ENCODE results near the gene KCNN2.
"Not testable (repeated sequence)": the region's sequence is repeated elsewhere in the genome, so short reads cannot be mapped to it uniquely, and the experiment has no call there.

KCNN2 gene

DNA sequence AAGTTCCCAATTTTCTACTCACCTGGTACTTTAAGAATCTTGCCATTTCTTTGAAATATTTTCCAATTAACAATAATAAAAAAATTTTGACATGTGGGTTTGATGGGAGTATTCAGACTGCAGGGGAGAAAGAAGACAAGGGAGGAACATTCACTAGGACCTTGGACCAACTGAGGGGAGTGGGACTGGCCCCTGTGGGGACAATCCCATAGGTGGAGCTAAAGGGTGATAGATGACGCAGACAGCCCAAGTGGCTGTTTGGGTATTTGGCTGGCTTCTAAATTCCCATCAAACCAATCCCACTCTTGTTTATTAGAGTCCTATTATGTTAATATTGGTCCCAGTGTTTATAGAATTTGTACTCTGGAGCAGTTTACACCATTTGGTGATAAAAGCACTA is 65.3 kb downstream of the KCNN2 start:
- no peak for DNase-seq

DNA sequence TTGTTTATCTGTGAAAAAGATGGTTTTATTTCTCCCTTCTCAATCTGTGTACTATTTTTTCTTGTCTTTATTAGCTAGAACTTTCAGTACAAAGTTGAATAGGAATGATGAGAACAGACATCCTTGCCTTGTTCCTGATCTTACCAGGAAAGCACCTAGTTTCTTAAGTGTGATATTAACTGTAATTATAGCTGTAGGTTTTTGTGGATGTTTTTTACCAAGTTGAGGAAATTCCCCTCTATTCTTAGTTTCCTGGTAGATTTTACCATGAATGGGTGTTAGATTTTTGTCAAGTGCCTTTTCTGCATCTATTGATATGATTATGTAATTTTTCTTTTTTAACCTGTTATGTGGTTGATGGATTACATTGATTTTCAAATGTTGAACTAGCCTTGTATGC is 68.7 kb downstream of the KCNN2 start:
- DNase-seq, result no peak

DNA sequence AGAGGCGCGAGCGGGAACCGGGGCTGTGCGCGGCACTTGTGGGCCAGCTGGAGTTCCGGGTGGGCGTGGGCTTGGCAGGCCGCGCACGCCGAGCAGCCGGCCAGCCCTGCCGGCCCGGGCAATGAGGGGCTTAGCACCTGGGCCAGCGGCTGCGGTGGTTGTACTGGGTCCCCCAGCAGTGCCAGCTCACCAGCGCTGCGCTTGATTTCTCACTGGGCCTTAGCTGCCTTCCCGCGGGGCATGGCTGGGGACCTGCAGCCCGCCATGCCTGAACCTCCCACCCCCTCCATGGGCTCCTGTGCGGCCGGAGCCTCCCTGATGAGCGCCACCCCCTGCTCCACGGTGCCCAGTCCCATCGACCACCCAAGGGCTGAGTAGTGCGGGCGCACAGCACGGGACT is 70.8 kb downstream of the KCNN2 start:
- DNase-seq, result not testable (repeated sequence)

DNA sequence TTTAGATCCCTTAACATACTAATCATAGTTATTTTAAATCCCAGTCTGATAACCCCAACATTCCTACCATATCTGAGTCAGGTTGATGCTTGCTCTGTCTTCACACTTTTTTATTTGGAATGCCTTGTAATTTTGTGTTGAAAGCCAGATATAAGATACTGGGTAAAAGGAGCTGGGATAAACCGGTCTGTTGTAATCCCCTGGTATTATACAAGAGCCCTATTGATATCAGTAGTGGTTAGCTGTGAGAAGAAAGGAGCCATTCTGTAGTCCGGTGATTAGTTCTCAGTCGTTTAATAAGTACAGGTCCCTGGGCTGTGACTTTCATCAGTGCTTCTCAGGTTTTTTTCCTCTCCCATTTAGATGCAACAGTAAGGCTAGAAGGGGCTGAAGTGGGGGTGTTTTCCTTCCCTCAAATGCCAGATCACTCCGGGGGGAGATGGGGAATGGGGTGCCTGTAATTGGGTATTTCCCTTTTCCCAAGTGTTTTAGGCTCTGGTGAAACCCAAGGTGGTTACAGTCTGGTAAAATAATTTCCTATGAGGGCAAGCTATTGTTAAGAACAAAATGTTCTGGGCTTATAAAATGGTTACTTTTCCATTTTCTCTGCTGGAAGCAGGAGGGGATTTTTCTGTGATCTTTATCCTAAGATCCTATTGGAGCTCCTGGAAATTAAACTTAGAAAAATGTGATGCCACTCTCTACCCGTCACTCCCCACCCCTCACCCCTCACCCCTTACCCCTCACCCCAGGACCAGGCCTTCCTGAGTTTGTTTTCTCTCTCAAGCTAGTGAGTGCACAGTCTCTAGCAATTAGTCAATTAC is 72.7 kb downstream of the KCNN2 start:
- DNase-seq, result no peak

DNA sequence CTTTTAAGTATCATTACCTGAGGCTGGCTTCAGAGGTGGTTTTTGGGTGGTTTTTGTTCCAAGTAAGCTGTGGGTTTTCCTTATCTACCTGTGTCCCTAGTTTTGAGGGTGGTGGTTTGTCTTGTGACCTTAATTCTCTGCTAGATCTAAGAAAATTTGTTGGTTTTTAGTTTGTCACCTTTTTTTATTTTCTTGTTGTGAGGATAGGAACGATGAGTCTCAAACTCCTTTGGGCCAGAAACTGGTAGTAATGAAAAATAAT is 73.3 kb downstream of the KCNN2 start:
- no peak for DNase-seq

DNA sequence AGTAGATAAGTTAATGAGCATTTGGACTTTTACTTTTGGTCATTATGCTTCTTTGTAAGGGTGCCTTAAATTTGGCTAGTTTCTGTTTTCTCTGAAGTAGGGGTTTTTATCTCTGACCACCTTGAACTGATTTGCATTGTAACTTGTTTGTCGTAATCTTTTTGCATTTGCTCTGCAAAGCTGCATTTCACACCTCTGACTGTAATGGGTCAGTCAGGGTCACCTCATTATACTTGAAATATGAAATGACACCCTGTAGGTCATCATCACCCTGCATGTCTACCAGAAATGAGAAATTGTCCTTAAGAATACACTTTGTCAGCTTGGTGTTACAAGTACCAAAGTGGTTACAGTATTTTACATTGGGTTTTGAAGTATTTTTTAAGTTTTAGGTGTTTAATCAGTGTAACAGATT is 74.0 kb downstream of the KCNN2 start:
- DNase-seq, result no peak

DNA sequence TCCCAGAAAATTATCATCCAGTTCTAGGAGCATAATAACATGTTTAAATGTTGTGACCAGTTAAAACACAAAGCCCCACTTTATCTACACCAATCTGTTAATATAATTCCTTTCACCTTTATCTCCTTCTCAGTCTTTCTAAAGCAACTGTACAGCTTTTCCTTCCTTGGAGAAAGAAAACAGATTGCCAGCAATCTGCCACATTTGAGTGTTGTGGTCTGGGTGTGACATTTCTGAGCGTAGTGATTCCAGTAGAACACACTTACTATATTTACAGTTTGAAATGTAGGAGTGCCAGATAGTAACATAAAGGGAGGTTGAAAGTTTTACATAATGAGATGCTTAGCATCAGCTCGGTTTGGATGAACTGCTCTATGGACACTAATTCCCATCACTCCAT is 76.1 kb downstream of the KCNN2 start:
- no peak for DNase-seq

DNA sequence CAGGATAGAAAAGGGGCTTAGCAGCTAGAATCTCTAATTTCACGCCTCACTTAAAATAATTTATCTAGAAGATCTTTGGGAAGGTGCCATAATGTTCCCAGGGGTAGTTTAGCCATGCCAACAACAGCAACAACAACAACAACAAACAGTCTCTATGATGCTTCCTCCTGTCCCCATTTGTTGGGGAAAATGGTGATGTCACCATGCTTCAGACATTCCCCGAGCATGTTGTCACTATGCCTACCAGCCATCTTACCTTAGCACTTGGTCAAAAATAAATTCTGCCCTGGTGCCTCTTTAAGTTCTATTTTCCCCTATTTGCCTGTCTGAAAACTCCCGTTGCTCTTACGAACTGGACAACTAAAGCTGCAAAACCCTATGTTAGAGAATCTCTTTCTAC is 76.6 kb downstream of the KCNN2 start:
- DNase-seq, result no peak

DNA sequence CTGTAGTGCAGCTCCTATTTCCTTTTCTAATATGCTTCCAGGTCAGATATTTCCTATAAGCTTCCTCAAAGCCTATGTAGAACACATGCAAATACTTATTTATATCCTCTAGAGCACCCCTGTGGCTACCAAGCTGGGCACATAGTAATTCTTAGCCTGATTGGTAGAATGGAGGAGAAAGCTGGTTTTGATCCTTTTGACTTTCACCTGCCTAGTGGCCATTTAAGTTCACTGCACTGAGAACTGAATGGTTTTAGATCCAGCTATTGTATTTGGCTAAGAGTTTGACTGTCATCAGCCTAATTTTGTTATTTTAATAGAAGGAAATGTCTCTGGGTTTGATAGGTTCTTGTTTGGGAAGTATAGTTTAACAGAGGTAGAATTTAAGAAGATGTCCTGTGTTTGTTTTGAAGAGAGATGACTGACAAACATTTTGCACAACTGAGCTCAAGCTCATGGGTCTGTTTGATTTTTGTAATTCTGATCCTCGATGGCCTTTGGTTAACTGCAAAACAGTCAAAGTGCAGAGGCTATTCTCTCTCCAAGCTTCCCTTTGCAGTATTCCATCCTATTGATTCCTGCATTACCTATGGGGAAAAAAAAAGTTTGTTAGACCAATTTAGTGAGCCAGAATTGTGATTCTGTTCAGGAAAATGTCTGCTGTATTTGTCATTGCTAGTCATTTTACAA is 85.4 kb downstream of the KCNN2 start:
- DNase-seq, result no peak

DNA sequence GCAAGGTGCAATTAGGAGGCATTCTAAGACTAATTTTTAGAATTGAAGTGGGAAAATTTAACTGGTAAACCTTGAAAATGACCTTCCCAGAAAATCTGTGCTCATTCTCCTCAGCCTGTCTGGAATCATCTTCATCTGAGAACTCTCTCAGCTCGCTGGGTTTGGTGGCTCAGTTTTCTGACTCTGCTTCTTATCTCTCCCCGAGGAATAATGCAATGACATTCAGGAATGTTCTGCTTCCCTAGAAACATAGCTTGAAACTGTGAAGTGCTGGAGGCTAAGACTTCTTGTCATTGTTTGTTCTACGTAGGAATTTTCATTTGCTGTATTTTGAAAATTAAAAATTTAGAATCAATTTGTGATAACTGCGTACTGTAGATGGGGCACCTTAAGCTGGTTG is 86.6 kb downstream of the KCNN2 start:
- DNase-seq, result no peak

DNA sequence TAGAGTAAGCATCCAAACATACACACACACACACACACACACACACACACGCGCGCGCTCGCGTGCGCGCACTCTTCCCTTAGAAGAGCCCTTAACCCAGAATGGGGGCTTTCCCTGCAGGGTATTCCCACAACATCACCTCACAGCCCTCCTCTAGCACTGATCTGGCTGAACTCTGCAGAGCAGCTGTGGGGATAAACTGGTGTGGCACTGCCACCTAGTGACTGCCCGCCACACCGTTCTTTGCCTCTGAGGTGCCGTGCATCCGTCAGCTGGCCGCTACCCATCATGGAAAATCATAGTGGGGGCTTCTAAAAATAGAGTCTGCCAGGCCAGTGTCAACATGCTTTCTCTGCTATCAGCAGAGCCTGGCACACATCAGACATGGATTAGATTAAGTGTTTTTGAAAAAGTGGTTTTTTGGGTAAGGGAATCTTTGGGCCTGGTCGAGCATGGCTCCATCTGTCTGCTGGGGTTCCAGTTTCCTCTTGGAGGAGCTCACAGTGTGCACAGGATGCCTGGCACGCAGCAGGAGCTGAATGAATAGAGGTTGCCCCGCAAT is 88.1 kb downstream of the KCNN2 start:
- no peak for DNase-seq

DNA sequence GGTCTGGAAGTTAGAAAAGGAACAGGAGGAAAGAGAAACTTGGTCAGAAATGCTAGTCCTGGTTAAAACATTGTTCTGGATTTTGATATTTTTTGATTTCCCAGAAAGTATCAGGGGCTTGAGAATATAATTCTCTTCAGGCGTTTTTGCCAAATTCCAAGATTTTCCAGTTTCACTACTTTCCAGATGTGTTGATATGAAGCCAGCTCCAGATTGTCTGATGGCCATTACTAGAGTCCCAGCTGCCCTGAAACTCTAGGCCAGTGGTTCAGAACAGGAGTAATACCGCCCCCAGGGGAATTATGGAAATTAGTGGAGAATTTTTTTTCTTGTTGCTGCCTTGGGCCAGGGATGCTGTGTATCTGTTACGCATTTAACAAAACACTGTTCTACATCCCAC is 88.6 kb downstream of the KCNN2 start:
- no peak for DNase-seq

DNA sequence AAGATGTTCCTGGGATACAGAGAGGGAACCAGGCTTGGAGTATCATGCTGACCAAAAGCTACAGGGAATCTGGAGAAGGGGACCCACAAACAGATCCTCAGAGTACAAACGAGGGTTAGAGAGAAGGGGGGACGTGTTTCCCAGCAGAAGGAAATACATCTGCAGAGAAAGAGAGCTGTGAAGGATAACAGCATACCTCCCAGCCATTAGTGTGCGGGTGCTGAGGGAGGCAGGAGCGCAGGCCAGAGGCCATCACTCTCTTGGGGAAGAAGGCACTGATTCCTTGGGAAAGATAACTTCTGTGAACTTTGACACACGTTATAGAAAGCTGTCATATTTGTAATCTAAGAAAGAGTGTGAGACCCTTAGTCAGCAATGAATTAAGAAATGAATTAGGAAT is 96.9 kb downstream of the KCNN2 start:
- DNase-seq, result no peak

DNA sequence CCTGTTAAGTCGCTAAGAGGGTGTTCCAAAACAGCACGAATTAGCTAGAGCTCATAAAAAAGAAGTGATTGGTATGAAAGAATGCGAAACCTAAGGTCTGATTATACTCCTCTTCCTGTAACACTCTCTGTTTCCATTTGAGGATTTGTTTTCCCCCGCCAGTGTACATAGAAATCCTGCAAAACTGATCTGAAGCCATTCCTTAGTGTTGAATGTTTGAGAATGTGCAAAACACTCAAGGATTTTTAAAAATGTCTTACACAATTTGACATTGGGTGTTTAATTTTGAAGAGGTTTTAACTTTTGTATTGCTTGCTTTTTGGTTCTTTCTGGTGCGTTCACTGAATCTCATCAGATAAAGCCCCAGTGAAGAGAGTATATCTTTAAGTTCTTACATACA is 105.3 kb downstream of the KCNN2 start:
- no peak for DNase-seq

DNA sequence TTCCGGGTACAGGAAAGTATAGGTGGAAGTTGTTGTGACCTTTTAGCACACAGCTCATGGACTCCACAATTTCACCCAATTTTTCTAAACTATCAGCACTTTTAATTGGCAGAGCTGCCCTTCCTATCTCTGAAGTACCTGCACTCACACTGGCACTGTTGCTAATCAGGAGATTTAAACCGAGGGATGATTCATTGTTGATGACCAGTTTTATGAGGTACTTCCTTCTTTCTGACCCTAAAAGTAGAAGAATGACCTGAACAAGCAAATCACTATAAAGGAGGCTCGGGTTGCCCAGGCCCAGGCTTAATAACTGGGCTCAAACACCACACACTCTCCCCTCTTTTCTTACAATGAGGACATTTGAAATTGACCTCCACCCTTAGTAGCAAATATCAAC is 105.9 kb downstream of the KCNN2 start:
- no peak for DNase-seq

DNA sequence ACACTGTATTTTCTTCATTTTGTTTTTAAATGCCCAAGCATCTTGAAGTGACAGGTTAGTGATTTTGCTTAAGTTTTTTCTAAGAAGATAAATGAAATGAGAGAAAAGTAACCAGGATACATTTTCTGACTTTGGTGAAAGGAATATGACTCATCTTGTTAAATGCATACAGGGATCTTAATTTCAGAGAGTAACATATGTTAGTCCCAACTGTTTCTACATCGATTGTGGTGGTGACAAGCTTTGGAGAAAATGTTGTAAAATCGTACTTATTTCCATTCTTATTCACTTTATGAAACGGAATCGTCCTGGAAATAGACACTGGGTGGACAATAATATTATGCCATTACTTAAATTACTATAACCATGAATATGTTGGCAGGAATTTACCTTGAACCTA is 107.5 kb downstream of the KCNN2 start:
- no peak for DNase-seq

DNA sequence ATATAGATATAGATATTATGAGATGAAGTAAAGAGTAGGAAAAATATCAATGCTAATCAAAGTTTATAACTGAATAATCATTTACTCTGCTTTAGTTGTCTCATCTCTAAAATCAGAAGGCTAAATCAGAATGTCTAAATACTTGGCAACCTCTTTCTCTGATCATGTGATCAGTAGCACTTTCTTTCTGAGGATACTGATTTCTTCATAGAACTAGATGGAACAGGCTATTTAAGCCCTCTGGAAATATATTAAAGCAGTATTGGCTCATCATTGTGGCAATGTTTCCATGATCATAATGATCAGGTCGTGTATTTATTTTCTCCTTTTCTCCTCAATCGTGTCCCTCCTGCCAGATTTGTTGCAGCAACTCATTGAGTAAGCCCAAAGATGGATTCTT is 109.7 kb downstream of the KCNN2 start:
- no peak for DNase-seq

DNA sequence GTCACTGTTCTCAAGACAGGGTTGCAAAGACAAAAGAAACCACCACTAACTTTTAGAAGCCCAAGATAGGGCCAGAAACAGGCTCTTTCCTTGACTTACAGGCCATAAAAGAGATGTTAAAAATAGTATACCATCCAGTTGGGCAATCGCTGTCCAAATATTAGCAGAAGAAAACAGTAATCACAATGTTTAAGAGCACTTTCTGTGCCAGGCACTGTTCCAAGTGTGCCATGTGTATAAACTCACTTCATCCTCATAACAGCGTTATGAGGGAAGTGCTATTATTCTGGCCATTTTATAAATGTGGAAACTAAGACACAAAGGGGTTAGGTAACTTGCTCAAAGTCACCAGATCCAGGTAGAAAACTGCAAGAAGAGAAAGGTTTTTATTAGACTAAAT is 111.7 kb downstream of the KCNN2 start:
- DNase-seq, result no peak

DNA sequence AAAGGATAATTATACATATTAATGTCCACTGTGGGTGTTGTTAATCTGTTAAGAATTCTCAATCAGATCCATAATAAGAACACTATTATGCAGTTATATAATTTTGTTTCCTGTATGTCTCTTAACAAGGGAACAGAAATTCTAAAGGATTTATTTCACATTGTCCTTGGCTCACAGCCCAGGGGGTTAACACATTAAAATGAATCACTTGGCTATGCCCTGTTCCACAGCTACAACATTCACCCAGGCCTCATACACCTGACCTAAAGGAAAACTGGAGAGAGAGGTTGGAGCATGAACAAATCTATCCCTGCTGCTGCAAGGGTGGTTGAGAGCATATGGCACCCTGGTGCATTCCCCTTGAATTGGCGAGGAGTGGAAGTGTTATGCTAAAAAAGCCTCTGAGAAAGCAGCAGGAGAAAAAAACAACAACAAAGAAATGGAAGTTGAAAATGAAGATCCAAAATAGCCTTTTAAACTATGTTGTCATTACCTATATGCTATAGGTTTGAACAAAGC is 116.0 kb downstream of the KCNN2 start:
- DNase-seq, result no peak

DNA sequence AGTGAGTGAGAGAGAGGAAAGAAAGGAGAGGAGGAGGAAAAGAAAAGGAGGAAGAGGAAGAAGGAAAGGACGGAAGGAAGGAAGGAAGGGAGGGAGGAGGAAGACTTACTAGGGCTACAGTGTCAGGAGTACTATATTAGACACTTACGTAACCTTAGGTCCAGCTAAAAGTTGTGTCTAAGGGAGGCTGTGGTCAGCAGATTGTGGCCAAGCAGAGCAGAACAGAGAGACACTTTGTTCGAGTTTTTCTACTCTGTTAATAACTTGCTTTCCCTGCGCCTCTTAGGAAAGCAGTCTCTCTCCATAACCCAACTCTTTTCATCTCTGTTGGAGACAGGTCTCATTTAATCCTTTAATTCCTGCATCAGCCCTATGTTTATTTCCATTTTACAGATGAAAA is 138.9 kb downstream of the KCNN2 start:
- DNase-seq, result no peak

DNA sequence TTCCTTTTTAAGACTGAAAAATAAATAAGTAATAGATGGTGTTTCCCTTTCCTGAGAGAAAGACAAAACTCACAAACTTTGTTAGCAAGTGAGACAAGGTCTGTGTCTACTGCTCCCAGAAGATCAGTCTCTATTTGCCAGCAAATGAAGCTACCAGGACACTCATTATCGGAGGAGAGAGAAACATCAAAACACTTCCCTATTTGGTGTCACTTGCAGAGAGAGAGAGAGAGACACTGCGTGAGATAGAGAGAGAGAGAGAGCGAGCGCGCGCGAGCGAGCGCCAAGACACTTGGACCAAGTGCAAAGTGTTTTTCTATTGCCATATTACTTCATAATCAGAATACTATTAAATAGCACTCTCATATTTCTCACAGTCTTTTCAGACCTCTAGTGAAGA is 142.7 kb downstream of the KCNN2 start:
- DNase-seq, result no peak

DNA sequence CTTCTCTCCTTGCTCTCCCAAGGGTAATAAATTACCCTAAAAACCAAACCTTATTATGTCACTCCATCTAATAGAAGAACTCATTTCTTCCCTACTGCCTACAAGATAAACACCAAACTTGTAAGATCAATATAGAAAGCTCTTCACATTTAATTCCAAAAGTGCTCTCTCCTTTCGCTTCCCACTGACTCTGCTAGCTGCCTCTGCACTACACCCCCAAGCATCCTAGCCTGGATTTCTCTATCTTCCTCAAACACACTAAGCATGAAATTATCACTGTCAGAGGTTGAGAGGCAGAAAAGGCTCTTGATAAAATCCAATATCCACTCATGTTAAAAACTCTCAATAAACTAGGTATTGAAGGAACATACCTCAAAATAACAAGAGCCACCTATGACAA is 162.4 kb downstream of the KCNN2 start:
- no peak for DNase-seq

DNA sequence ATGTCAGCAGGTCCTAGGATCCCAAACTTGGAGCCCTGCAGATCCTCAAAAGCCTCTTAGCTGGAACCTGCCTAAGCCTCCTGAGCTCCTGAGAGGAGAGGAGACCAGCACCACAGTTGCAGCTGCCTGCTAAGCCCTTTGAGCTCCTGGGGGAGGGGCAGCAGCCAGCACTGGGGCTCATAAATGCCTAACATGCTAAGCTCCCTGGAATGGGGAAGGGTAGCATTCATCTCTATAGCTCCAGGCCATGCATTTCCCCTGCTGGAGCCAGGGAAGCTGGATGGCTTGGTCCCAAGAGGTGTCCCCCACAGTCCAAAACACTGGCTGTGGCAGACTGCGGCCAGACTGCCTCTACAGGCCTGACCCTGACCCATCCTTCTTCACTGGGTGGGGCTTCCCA is 182.7 kb downstream of the KCNN2 start:
- no peak for DNase-seq

Data from activated gamma-delta T cell treated with Interleukin-2 at 50 U/mL for 16 hours (primary cell).